ENCODE measurements around the gene RNF220.

Gene RNF220

GRCh38 chr1:44575396-44575795 lies 170.3 kb downstream of the RNF220 start:
- no peak overlapping the region for H4K8ac ChIP-seq (ENCODE audit: low read depth, low read length)
- no peak overlapping the region for H3K27ac ChIP-seq (ENCODE audit: low read depth, low read length)
- H2BK5ac ChIP-seq (ENCODE audit: low read depth, low read length, poor library complexity) = no peak overlapping the region
- H2BK12ac ChIP-seq (ENCODE audit: low read length) = no peak overlapping the region
- no peaks in the 10 kb centered on the region for H3K79me2 ChIP-seq (ENCODE audit: control insufficient read depth, insufficient read depth, low read length, poor library complexity)
- no peak overlapping the region for H2AK5ac ChIP-seq (ENCODE audit: low read length)
- no peaks in the 10 kb centered on the region for H3K36me3 ChIP-seq (ENCODE audit: control insufficient read depth in 1 of 2, insufficient read depth in 2 of 2, low read length in 2 of 2)
- no peak overlapping the region for H3K4me3 ChIP-seq (ENCODE audit: low read depth, low read length)
- no peak overlapping the region for H4K12ac ChIP-seq (ENCODE audit: low read depth, low read length)
- no peaks in the 10 kb centered on the region for H3K79me1 ChIP-seq (ENCODE audit: low read length)
- no peak for DNase-seq
- H2AFZ ChIP-seq (ENCODE audit: insufficient read depth, low read length, poor library complexity) = no peak overlapping the region
- no peak overlapping the region for H4K91ac ChIP-seq (ENCODE audit: low read depth, low read length)
- no peaks in the 10 kb centered on the region for H3K4me1 ChIP-seq (ENCODE audit: control insufficient read depth in 1 of 2, insufficient read depth in 2 of 2, low read length in 2 of 2)
- H3K4me2 ChIP-seq (ENCODE audit: low read length) = no peak overlapping the region
- H3K23ac ChIP-seq (ENCODE audit: low read length) = no peak overlapping the region
- no peak overlapping the region for H3K18ac ChIP-seq (ENCODE audit: low read length)
- H3K4ac ChIP-seq (ENCODE audit: low read depth, low read length) = no peak overlapping the region
- no peak overlapping the region for H3K14ac ChIP-seq (ENCODE audit: low read length)
- H3K9me3 ChIP-seq (ENCODE audit: insufficient read depth, low read depth, low read length) = no peaks in the 10 kb centered on the region
- no peak overlapping the region for H2BK120ac ChIP-seq (ENCODE audit: insufficient read depth, low read length, poor library complexity)
- no CpG with 5 or more reads among the region's 4 CpGs for WGBS (ENCODE audit: extremely low coverage, insufficient coverage, insufficient read length)
- H3K9ac ChIP-seq (ENCODE audit: low read length) = no peak overlapping the region
- no peaks in the 10 kb centered on the region for H3K27me3 ChIP-seq (ENCODE audit: insufficient read depth, low read length)

- Histone ChIP-seq H3K36me3 (ENCODE audit: control insufficient read depth in 1 of 2, insufficient read depth in 2 of 2, low read length in 2 of 2) (no peaks in the 10 kb centered on the region), H3K4me3 (ENCODE audit: low read depth, low read length) (no peak overlapping the region), H3K14ac (ENCODE audit: low read length) (no peak overlapping the region), H2BK5ac (ENCODE audit: low read depth, low read length, poor library complexity) (no peak overlapping the region), H4K8ac (ENCODE audit: low read depth, low read length) (no peak overlapping the region), H2AFZ (ENCODE audit: insufficient read depth, low read length, poor library complexity) (no peak overlapping the region), H4K12ac (ENCODE audit: low read depth, low read length) (no peak overlapping the region), H3K23ac (ENCODE audit: low read length) (no peak overlapping the region), H3K4me1 (ENCODE audit: control insufficient read depth in 1 of 2, insufficient read depth in 2 of 2, low read length in 2 of 2) (no peaks in the 10 kb centered on the region), H3K9me3 (ENCODE audit: insufficient read depth, low read depth, low read length) (no peaks in the 10 kb centered on the region), H3K27ac (ENCODE audit: low read depth, low read length) (no peak overlapping the region), H3K4me2 (ENCODE audit: low read length) (no peak overlapping the region), H2BK12ac (ENCODE audit: low read length) (no peak overlapping the region), H3K9ac (ENCODE audit: low read length) (no peak overlapping the region), H2BK120ac (ENCODE audit: insufficient read depth, low read length, poor library complexity) (no peak overlapping the region), H3K27me3 (ENCODE audit: insufficient read depth, low read length) (no peaks in the 10 kb centered on the region), H3K4ac (ENCODE audit: low read depth, low read length) (no peak overlapping the region), H3K79me2 (ENCODE audit: control insufficient read depth, insufficient read depth, low read length, poor library complexity) (no peaks in the 10 kb centered on the region), H4K91ac (ENCODE audit: low read depth, low read length) (no peak overlapping the region), H3K18ac (ENCODE audit: low read length) (no peak overlapping the region), H2AK5ac (ENCODE audit: low read length) (no peak overlapping the region), H3K79me1 (ENCODE audit: low read length) (no peaks in the 10 kb centered on the region)
- no peak for DNase-seq
- no CpG with 5 or more reads among the region's 5 CpGs for WGBS (ENCODE audit: extremely low coverage, insufficient coverage, insufficient read length)
Measured at GRCh38 chr1:44576456-44577150, 171.5 kb downstream of the RNF220 start.

- H3K9ac ChIP-seq (ENCODE audit: low read length) = no peak overlapping the region
- H3K4me2 ChIP-seq (ENCODE audit: low read length) = no peak overlapping the region
- H3K27ac ChIP-seq (ENCODE audit: low read depth, low read length) = no peak overlapping the region
- no peak overlapping the region for H4K91ac ChIP-seq (ENCODE audit: low read depth, low read length)
- no peak overlapping the region for H3K23ac ChIP-seq (ENCODE audit: low read length)
- H3K4me3 ChIP-seq (ENCODE audit: low read depth, low read length) = no peak overlapping the region
- no peak overlapping the region for H4K8ac ChIP-seq (ENCODE audit: low read depth, low read length)
- H3K4ac ChIP-seq (ENCODE audit: low read depth, low read length) = no peak overlapping the region
- H3K79me1 ChIP-seq (ENCODE audit: low read length) = no peaks in the 10 kb centered on the region
- H3K9me3 ChIP-seq (ENCODE audit: insufficient read depth, low read depth, low read length) = no peaks in the 10 kb centered on the region
- H3K18ac ChIP-seq (ENCODE audit: low read length) = no peak overlapping the region
- no peak overlapping the region for H4K12ac ChIP-seq (ENCODE audit: low read depth, low read length)
- WGBS (ENCODE audit: extremely low coverage, insufficient coverage, insufficient read length) = no CpG with 5 or more reads among the region's 6 CpGs
- H2AK5ac ChIP-seq (ENCODE audit: low read length) = no peak overlapping the region
- H2BK12ac ChIP-seq (ENCODE audit: low read length) = no peak overlapping the region
- H3K36me3 ChIP-seq (ENCODE audit: control insufficient read depth in 1 of 2, insufficient read depth in 2 of 2, low read length in 2 of 2) = no peaks in the 10 kb centered on the region
- no peak overlapping the region for H2AFZ ChIP-seq (ENCODE audit: insufficient read depth, low read length, poor library complexity)
- no peak overlapping the region for H3K14ac ChIP-seq (ENCODE audit: low read length)
- H3K79me2 ChIP-seq (ENCODE audit: control insufficient read depth, insufficient read depth, low read length, poor library complexity) = no peaks in the 10 kb centered on the region
- no peak for DNase-seq
- no peak overlapping the region for H2BK120ac ChIP-seq (ENCODE audit: insufficient read depth, low read length, poor library complexity)
- no peak overlapping the region for H2BK5ac ChIP-seq (ENCODE audit: low read depth, low read length, poor library complexity)
- H3K4me1 ChIP-seq (ENCODE audit: control insufficient read depth in 1 of 2, insufficient read depth in 2 of 2, low read length in 2 of 2) = no peaks in the 10 kb centered on the region
- no peaks in the 10 kb centered on the region for H3K27me3 ChIP-seq (ENCODE audit: insufficient read depth, low read length)
Measured at GRCh38 chr1:44581205-44581604, 176.2 kb downstream of the RNF220 start.

- Histone ChIP-seq H2BK120ac (ENCODE audit: insufficient read depth, low read length, poor library complexity) (no peak overlapping the region), H2AFZ (ENCODE audit: insufficient read depth, low read length, poor library complexity) (no peak overlapping the region), H3K4me1 (ENCODE audit: control insufficient read depth in 1 of 2, insufficient read depth in 2 of 2, low read length in 2 of 2) (no peaks in the 10 kb centered on the region), H4K12ac (ENCODE audit: low read depth, low read length) (no peak overlapping the region), H2AK5ac (ENCODE audit: low read length) (no peak overlapping the region), H3K4me2 (ENCODE audit: low read length) (no peak overlapping the region), H3K79me2 (ENCODE audit: control insufficient read depth, insufficient read depth, low read length, poor library complexity) (no peaks in the 10 kb centered on the region), H2BK12ac (ENCODE audit: low read length) (no peak overlapping the region), H3K23ac (ENCODE audit: low read length) (no peak overlapping the region), H3K36me3 (ENCODE audit: control insufficient read depth in 1 of 2, insufficient read depth in 2 of 2, low read length in 2 of 2) (no peaks in the 10 kb centered on the region), H3K27ac (ENCODE audit: low read depth, low read length) (no peak overlapping the region), H3K9me3 (ENCODE audit: insufficient read depth, low read depth, low read length) (no peaks in the 10 kb centered on the region), H3K4ac (ENCODE audit: low read depth, low read length) (no peak overlapping the region), H4K91ac (ENCODE audit: low read depth, low read length) (no peak overlapping the region), H3K18ac (ENCODE audit: low read length) (no peak overlapping the region), H3K79me1 (ENCODE audit: low read length) (no peaks in the 10 kb centered on the region), H3K27me3 (ENCODE audit: insufficient read depth, low read length) (no peaks in the 10 kb centered on the region), H2BK5ac (ENCODE audit: low read depth, low read length, poor library complexity) (no peak overlapping the region), H4K8ac (ENCODE audit: low read depth, low read length) (no peak overlapping the region), H3K9ac (ENCODE audit: low read length) (no peak overlapping the region), H3K4me3 (ENCODE audit: low read depth, low read length) (no peak overlapping the region), H3K14ac (ENCODE audit: low read length) (no peak overlapping the region)
- WGBS (ENCODE audit: extremely low coverage, insufficient coverage, insufficient read length) = no CpG with 5 or more reads among the region's 6 CpGs
- no peak for DNase-seq
Measured at GRCh38 chr1:44584167-44584566, 179.1 kb downstream of the RNF220 start.

Data from trophoblast cell (in vitro differentiated cells and primary cell).